Measurements from ENCODE around the gene CEP78. TPM values are rescaled to one million over a fixed set of nuclear protein-coding genes. Genes with fewer than 3 reads are reported as not detected.

The CEP78 gene
- total RNA-seq, 4 donors from 2014 or later, result 15.7 to 20.7 (median 18.4) TPM

GRCh38 chr9:78326564-78326963, 90.7 kb downstream of the CEP78 start:
- Histone ChIP-seq H3K4me1 (no peaks in the 10 kb centered on the region), H3K9me3 (no peaks in the 10 kb centered on the region), H3K36me3 (no peaks in the 10 kb centered on the region), H3K4me3 (replicated peaks in 1 of 3) (no peak overlapping the region), H3K27ac (no peak overlapping the region), H3K27me3 (no peaks in the 10 kb centered on the region)
- no peak for DNase-seq
- 87 to 95% methylated on average over 2 of the region's 2 CpGs for WGBS, 2 donors
- TF ChIP-seq POLR2A (IDR thresholded peaks at IDR 0.05), result no peak
- TF ChIP-seq CTCF (IDR thresholded peaks at IDR 0.05), result no peak
- intact Hi-C loops (cut with DNase I), result no loop called here

Small RNA genes within 50 kb of the gene (small RNA-seq; reads per million reads assigned to genes)
- not detected for gene AL353705.4

Other genes with a start within 250 kb of the CEP78 start
- gene GNAQ, start 204.3 kb upstream of the CEP78 start, total RNA-seq, result 10 to 100 TPM; 40.0 to 60.8 (median 58.1) TPM
- 10 to 100 TPM; 11.2 to 88.2 (median 13.1) TPM for gene PSAT1, start 61.0 kb downstream of the CEP78 start, total RNA-seq